Smooth muscle cell (in vitro differentiated cells): ENCODE measurements around the gene CNFN. TPM values are rescaled to one million over a fixed set of nuclear protein-coding genes. Genes with fewer than 3 reads are reported as not detected.

Source experiments
- DNase-seq: peaks from one replicate; lab custom pipeline; 2025; ENCODE audit not compliant: unreplicated experiment; lab: John Stamatoyannopoulos, UW
- H2AFZ ChIP-seq: fragments of 200-600 bp; sonication (generic); 2 replicates; pipeline ENCODE4 v1.6.0; 2016; ENCODE audit warnings: antibody characterized with exemption, low read depth, mild to moderate bottlenecking
- H3F3A ChIP-seq: fragments of 200-600 bp; sonication (generic); 2 replicates; pipeline ENCODE4 v1.6.0; 2017; ENCODE audit warnings: antibody characterized with exemption, low read depth
- H3K27ac ChIP-seq: fragments of 200-600 bp; sonication (generic); 2 replicates; pipeline ENCODE4 v1.5.1; 2016; ENCODE audit warnings: low read depth, mild to moderate bottlenecking
- H3K27me3 ChIP-seq: fragments of 200-600 bp; sonication (generic); 2 replicates; pipeline ENCODE4 v1.6.1; 2016; ENCODE audit warnings: low read depth, mild to moderate bottlenecking
- H3K36me3 ChIP-seq: fragments of 200-600 bp; sonication (generic); 2 replicates; pipeline ENCODE4 v1.5.1; 2016; ENCODE audit warnings: low read depth
- H3K4me1 ChIP-seq: fragments of 200-600 bp; sonication (generic); 2 replicates; pipeline ENCODE4 v1.5.1; 2016; ENCODE audit warnings: low read depth
- H3K4me2 ChIP-seq: fragments of 200-600 bp; sonication (generic); 2 replicates; pipeline ENCODE4 v1.6.0; 2016; ENCODE audit warnings: mild to moderate bottlenecking
- H3K4me3 ChIP-seq: fragments of 200-600 bp; sonication (generic); 2 replicates; pipeline ENCODE4 v1.5.1; 2016; ENCODE audit warnings: mild to moderate bottlenecking
- H3K79me2 ChIP-seq: fragments of 200-600 bp; sonication (generic); 2 replicates; pipeline ENCODE4 v1.6.0; 2016; ENCODE audit warnings: low read depth, mild to moderate bottlenecking
- H3K9ac ChIP-seq: fragments of 200-600 bp; sonication (generic); 2 replicates; pipeline ENCODE4 v1.6.0; 2016; ENCODE audit warnings: low read depth
- H3K9me3 ChIP-seq: fragments of 200-600 bp; sonication (generic); replicated peaks from 2 replicates; pipeline ENCODE4 v1.5.1; 2016; ENCODE audit warnings: low read depth
- H4K20me1 ChIP-seq: fragments of 200-600 bp; sonication (generic); 2 replicates; pipeline ENCODE4 v1.6.0; 2016; ENCODE audit warnings: low read depth
- WGBS: methylation state at CpG from one replicate; pipeline ENCODE4 v1.1.7; 2016; ENCODE audit warnings: low lambda C conversion rate; 5-methylcytosine and 5-hydroxymethylcytosine counted together
- polyA plus RNA-seq: library from polyadenylated mRNA; unstranded; fragments of >200 nt; fragmentation: Nextera tagmentation; extraction: Ambion mirVana; gene quantifications from 2 replicates; pipeline ENCODE4 v1.2.1, GENCODE V29; 2016
- total RNA-seq: library from RNA; depleted of rRNA; stranded (reverse); fragments of >200 nt; gene quantifications from 2 replicates; pipeline ENCODE4 v1.2.3, GENCODE V29; 2014
- TF ChIP-seq, protein P1 (sequence below): fragments of 200-600 bp; sonication (generic); IDR thresholded peaks from 2 replicates; pipeline ENCODE4 v1.5.1; 2017; ENCODE audit warnings: borderline replicate concordance, mild to moderate bottlenecking, antibody characterized with exemption; ENCODE audit not compliant: insufficient read depth, poor library complexity, severe bottlenecking

The CNFN gene
- total and polyA plus RNA-seq, 2 experiments from 2014 or later, result 24.1 to 44.9 TPM

DNA sequence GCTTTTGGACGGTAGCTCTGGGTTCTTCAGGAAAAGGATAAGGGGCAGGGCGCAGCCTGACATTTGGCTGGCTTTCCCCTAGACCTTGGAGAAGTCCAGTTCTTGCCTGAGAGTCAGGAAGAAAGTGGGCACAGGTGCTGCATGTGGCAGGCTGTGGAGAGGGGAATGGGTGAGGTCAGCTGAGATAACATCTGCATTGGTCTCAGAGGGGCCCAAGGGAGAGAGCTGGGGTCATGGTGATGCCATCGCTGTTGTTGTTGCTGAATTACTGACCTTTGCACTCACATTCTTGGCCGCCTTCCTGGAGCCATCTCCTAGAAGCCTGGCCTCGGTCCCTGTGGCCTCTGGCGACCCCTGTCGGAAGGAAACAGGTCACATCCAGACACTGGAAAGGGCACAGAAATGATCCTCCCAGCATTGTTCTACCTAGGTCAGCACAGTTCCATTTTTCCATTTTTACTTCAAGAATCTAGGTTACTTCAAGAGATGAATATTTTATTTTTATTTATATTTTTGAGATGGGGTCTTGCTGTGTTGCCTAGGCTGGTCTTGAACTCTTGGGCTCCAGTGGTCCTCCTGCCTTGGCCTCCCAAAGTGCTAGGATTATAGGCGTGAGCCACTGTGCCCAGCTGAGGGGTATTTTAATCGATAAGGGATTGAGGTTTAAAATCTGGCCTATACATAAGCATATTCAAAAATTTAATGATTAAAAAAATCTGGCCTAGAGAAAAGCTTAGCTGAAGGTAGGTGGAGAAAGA is 43.6 kb upstream of the CNFN start:
- Histone ChIP-seq H3K27me3 (no peaks in the 10 kb centered on the region), H3K79me2 (no peaks in the 10 kb centered on the region), H3K4me1 (peaks cover under 1% of the 10 kb centered on the region), H3K4me2 (no peak overlapping the region), H3K4me3 (no peak overlapping the region), H3F3A (no peaks in the 10 kb centered on the region), H3K9me3 (no peaks in the 10 kb centered on the region), H4K20me1 (no peaks in the 10 kb centered on the region), H2AFZ (no peak overlapping the region), H3K9ac (no peak overlapping the region), H3K36me3 (no peaks in the 10 kb centered on the region), H3K27ac (no peak overlapping the region)
- DNase-seq, result no peak
- TF ChIP-seq, protein P1, sequence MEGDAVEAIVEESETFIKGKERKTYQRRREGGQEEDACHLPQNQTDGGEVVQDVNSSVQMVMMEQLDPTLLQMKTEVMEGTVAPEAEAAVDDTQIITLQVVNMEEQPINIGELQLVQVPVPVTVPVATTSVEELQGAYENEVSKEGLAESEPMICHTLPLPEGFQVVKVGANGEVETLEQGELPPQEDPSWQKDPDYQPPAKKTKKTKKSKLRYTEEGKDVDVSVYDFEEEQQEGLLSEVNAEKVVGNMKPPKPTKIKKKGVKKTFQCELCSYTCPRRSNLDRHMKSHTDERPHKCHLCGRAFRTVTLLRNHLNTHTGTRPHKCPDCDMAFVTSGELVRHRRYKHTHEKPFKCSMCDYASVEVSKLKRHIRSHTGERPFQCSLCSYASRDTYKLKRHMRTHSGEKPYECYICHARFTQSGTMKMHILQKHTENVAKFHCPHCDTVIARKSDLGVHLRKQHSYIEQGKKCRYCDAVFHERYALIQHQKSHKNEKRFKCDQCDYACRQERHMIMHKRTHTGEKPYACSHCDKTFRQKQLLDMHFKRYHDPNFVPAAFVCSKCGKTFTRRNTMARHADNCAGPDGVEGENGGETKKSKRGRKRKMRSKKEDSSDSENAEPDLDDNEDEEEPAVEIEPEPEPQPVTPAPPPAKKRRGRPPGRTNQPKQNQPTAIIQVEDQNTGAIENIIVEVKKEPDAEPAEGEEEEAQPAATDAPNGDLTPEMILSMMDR, result peak; percentile 67
- WGBS, result 35% methylated on average over 9 of the region's 9 CpGs

DNA sequence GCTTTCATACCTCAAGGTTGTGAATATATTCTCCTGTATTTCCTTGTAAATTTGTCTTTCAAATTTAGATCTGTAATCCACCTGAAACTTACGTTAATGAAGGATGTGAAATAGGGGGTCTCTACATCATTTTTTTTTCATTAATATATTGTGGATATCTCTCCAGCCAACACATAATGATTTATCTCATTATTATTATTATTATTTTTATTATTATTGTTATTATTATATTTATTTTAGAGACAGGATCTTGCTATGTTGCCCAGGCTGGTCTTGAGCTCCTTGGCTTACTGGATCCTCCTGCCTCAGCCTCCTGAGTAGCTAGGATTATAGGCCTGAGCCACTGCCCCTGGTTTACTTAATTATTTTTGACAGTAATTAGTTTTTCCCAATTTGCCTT is 41.4 kb upstream of the CNFN start:
- Histone ChIP-seq H3K27me3 (no peaks in the 10 kb centered on the region), H3K9ac (no peak overlapping the region), H3K9me3 (no peaks in the 10 kb centered on the region), H3K4me2 (no peak overlapping the region), H3K27ac (no peak overlapping the region), H4K20me1 (no peaks in the 10 kb centered on the region), H3K36me3 (no peaks in the 10 kb centered on the region), H3F3A (no peaks in the 10 kb centered on the region), H3K4me3 (no peak overlapping the region), H3K4me1 (peaks cover 7% of the 10 kb centered on the region), H3K79me2 (no peaks in the 10 kb centered on the region), H2AFZ (no peak overlapping the region)
- TF ChIP-seq, protein P1, result no peak
- DNase-seq, result no peak
- 95% methylated on average over 1 of the region's 1 CpG for WGBS

- Histone ChIP-seq H3K4me1 (peaks cover 7% of the 10 kb centered on the region), H3K4me3 (no peak overlapping the region), H3K4me2 (no peak overlapping the region), H3K27ac (no peak overlapping the region), H3K36me3 (no peaks in the 10 kb centered on the region), H4K20me1 (no peaks in the 10 kb centered on the region), H3K27me3 (no peaks in the 10 kb centered on the region), H3K9ac (no peak overlapping the region), H3F3A (no peaks in the 10 kb centered on the region), H2AFZ (no peak overlapping the region), H3K79me2 (no peaks in the 10 kb centered on the region), H3K9me3 (no peaks in the 10 kb centered on the region)
- 88% methylated on average over 3 of the region's 3 CpGs for WGBS
- TF ChIP-seq, protein P1, result no peak
- DNase-seq, result no peak
These were observed 38.6 kb upstream of the CNFN start for GRCh38 chr19:42428676-42429075.

DNA sequence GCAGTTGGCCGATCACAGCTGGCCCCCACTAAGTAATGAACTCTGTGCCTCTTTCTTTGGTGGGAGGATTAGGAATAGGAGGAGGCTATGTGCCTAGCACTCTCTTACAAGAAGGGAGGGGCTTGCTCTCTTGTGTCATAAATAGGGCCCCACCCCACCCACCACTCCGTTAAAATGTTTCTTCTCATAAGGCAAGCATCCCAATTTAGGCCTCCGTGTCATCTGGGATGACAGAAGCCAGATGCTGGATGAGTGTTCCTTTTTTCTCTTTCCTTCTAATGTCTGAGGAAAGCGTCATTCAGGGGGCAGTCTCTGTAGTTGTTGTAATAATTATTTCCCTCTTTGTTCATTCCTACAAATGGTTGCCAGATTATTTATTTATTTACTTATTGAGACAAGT is 37.2 kb upstream of the CNFN start, which contains the start of gene LIPE:
LIPE (minus strand) TSS at position 76 of the 400 bp plus-strand sequence. CDS start 239 bp downstream, outside the sequence.
- peak within 1 kb of the TSS; percentile 24 for H3K4me2 ChIP-seq
- H2AFZ ChIP-seq, result no peak within 1 kb of the TSS
- no peak within 1 kb of the TSS for H3K9ac ChIP-seq
- no peak for DNase-seq
- WGBS, result 20% methylated on average over 4 of the region's 4 CpGs
- no peaks in the 10 kb centered on the region for H4K20me1 ChIP-seq
- TF ChIP-seq, protein P1, result no peak
- H3F3A ChIP-seq, result no peaks in the 10 kb centered on the region
- H3K27ac ChIP-seq, result peak within 1 kb of the TSS; percentile 40
- no peak within 1 kb of the TSS for H3K4me3 ChIP-seq
- H3K79me2 ChIP-seq, result no peaks in the 10 kb centered on the region
- peaks cover 17% of the 10 kb centered on the region for H3K4me1 ChIP-seq
- no peaks in the 10 kb centered on the region for H3K36me3 ChIP-seq
- H3K9me3 ChIP-seq, result no peaks in the 10 kb centered on the region
- H3K27me3 ChIP-seq, result no peaks in the 10 kb centered on the region
